GM21825 (cell line): Measurements from ENCODE around the gene ABHD2.
A peak's percentile ranks its signal among the peaks of the same experiment; 100 is the strongest.

ENCODE experiments used
- ATAC-seq: cut with Tn5 transposase; IDR thresholded peaks from one replicate; pipeline ENCODE4 v1.9.1; 2021; ENCODE audit warnings: mild to moderate bottlenecking, moderate library complexity; ENCODE audit not compliant: unreplicated experiment

ABHD2 gene

GRCh38 chr15:89187301-89187985 is 99.2 kb downstream of the ABHD2 start:
- no peak for ATAC-seq

GRCh38 chr15:89187986-89188514 is 99.8 kb downstream of the ABHD2 start:
- ATAC-seq: no peak

GRCh38 chr15:89192136-89192535 is 103.9 kb downstream of the ABHD2 start:
- no peak for ATAC-seq

GRCh38 chr15:89192766-89193165 is 104.5 kb downstream of the ABHD2 start:
- no peak for ATAC-seq

GRCh38 chr15:89194608-89195007 is 106.4 kb downstream of the ABHD2 start:
- ATAC-seq: no peak

- ATAC-seq: no peak
These were observed 107.6 kb downstream of the ABHD2 start for GRCh38 chr15:89195836-89196235.

GRCh38 chr15:89196241-89196640 is 108.0 kb downstream of the ABHD2 start:
- no peak for ATAC-seq

- no peak for ATAC-seq
These were observed 108.7 kb downstream of the ABHD2 start for GRCh38 chr15:89196994-89197393.

- no peak for ATAC-seq
These were observed 109.3 kb downstream of the ABHD2 start for GRCh38 chr15:89197503-89197971.

GRCh38 chr15:89198196-89198595 is 109.9 kb downstream of the ABHD2 start:
- no peak for ATAC-seq

GRCh38 chr15:89198934-89199333 is 110.7 kb downstream of the ABHD2 start:
- no peak for ATAC-seq

- ATAC-seq: no peak
These were observed 111.5 kb downstream of the ABHD2 start for GRCh38 chr15:89199746-89200145.

- no peak for ATAC-seq
These were observed 111.9 kb downstream of the ABHD2 start for GRCh38 chr15:89200182-89200581.

- no peak for ATAC-seq
These were observed 113.3 kb downstream of the ABHD2 start for GRCh38 chr15:89201465-89202005.

- no peak for ATAC-seq
These were observed 115.5 kb downstream of the ABHD2 start for GRCh38 chr15:89203705-89204273.

GRCh38 chr15:89205991-89206585 is 117.8 kb downstream of the ABHD2 start:
- no peak for ATAC-seq

GRCh38 chr15:89206908-89207331 is 118.7 kb downstream of the ABHD2 start:
- peak; percentile 78 for ATAC-seq

GRCh38 chr15:89208256-89208655 is 120.0 kb downstream of the ABHD2 start:
- no peak for ATAC-seq

GRCh38 chr15:89209057-89209456 is 120.8 kb downstream of the ABHD2 start:
- no peak for ATAC-seq

GRCh38 chr15:89211678-89212170 is 123.5 kb downstream of the ABHD2 start:
- no peak for ATAC-seq

GRCh38 chr15:89215627-89216026 is 127.4 kb downstream of the ABHD2 start:
- no peak for ATAC-seq

GRCh38 chr15:89217031-89217430 is 128.8 kb downstream of the ABHD2 start:
- no peak for ATAC-seq
